HepG2 (cell line): ENCODE measurements around the gene RAB42. TPM values are rescaled to one million over a fixed set of nuclear protein-coding genes. Genes with fewer than 3 reads are reported as not detected.

ENCODE experiments used
- CEBPG ChIP-seq: IDR thresholded peaks from 2 replicates; pipeline ENCODE4 v1.6.1; 2016
- DPF2 ChIP-seq: sonication (generic); formaldehyde crosslinking; IDR thresholded peaks from 2 replicates; pipeline ENCODE4 v1.4.0; 2020; ENCODE audit warnings: mild to moderate bottlenecking, low read depth, missing genetic modification reagents, borderline replicate concordance
- GPN1 ChIP-seq: sonication (generic); formaldehyde crosslinking; IDR thresholded peaks from 2 replicates; pipeline ENCODE4 v1.5.1; 2020; ENCODE audit warnings: missing genetic modification reagents, borderline replicate concordance
- HBP1 ChIP-seq: IDR thresholded peaks from 2 replicates; pipeline ENCODE4 v1.6.1; 2016; ENCODE audit warnings: low read depth, control low read depth
- HMG20A ChIP-seq: IDR thresholded peaks from 2 replicates; pipeline ENCODE4 v1.6.1; 2016; ENCODE audit warnings: borderline replicate concordance
- HMGXB3 ChIP-seq: sonication (generic); formaldehyde crosslinking; IDR thresholded peaks from 2 replicates; pipeline ENCODE4 v1.4.0; 2020; ENCODE audit warnings: missing genetic modification reagents, borderline replicate concordance
- HNF4G ChIP-seq, 2 experiments: sonication (generic) in 1 of 2; formaldehyde crosslinking in 1 of 2; IDR thresholded peaks; 2 replicates each; pipeline versions ENCODE4 v1.4.0 to v1.6.1; 2011 to 2020; ENCODE audit warnings: borderline replicate concordance in 2 of 2, low read depth in 2 of 2, mild to moderate bottlenecking in 2 of 2, low read length in 1 of 2, missing genetic modification reagents in 1 of 2, moderate library complexity in 1 of 2
- MAF1 ChIP-seq: sonication (generic); formaldehyde crosslinking; IDR thresholded peaks from 2 replicates; pipeline ENCODE4 v1.5.0; 2020; ENCODE audit warnings: missing genetic modification reagents, borderline replicate concordance
- PHF20 ChIP-seq: sonication (generic); formaldehyde crosslinking; IDR thresholded peaks from 2 replicates; pipeline ENCODE4 v1.5.0; 2020; ENCODE audit warnings: mild to moderate bottlenecking, missing genetic modification reagents
- POLR2AphosphoS5 ChIP-seq: IDR thresholded peaks from 2 replicates; pipeline ENCODE4 v1.6.1; 2012; ENCODE audit warnings: low read depth, low read length
- PRMT3 ChIP-seq: sonication (generic); formaldehyde crosslinking; IDR thresholded peaks from 2 replicates; pipeline ENCODE4 v1.8.1; 2022; ENCODE audit warnings: low read depth, mild to moderate bottlenecking, moderate library complexity, missing genetic modification reagents, borderline replicate concordance
- ZBTB37 ChIP-seq: sonication (generic); formaldehyde crosslinking; IDR thresholded peaks from 2 replicates; pipeline ENCODE4 v1.4.0; 2020; ENCODE audit warnings: mild to moderate bottlenecking, missing genetic modification reagents
- ZBTB38 ChIP-seq: sonication (generic); formaldehyde crosslinking; IDR thresholded peaks from 2 replicates; pipeline ENCODE4 v1.5.1; 2020; ENCODE audit warnings: mild to moderate bottlenecking, missing genetic modification reagents
- ZNF234 ChIP-seq: sonication (generic); formaldehyde crosslinking; conservative IDR thresholded peaks from 2 replicates; pipeline ENCODE4 v1.5.1; 2020; ENCODE audit warnings: mild to moderate bottlenecking, missing genetic modification reagents
- ZNF333 ChIP-seq: sonication (generic); formaldehyde crosslinking; IDR thresholded peaks from 2 replicates; pipeline ENCODE4 v1.4.0; 2020; ENCODE audit warnings: mild to moderate bottlenecking, missing genetic modification reagents, borderline replicate concordance
- ZNF563 ChIP-seq: sonication (generic); formaldehyde crosslinking; IDR thresholded peaks from 2 replicates; pipeline ENCODE4 v1.8.0; 2022; ENCODE audit warnings: mild to moderate bottlenecking, moderate library complexity, missing genetic modification reagents
- ZNF615 ChIP-seq: sonication (generic); formaldehyde crosslinking; IDR thresholded peaks from 2 replicates; pipeline ENCODE4 v1.5.0; 2020; ENCODE audit warnings: mild to moderate bottlenecking, missing genetic modification reagents, borderline replicate concordance
- ZNF710 ChIP-seq: sonication (generic); formaldehyde crosslinking; IDR thresholded peaks from 2 replicates; pipeline ENCODE4 v1.5.0; 2020; ENCODE audit warnings: mild to moderate bottlenecking, missing genetic modification reagents, borderline replicate concordance
- polyA plus RNA-seq, 8 experiments: library from polyadenylated mRNA; depleted of rRNA in 3 of 8; stranded (reverse) in 7 of 8; unstranded in 1 of 8; fragments of >200 nt; fragmentation: Illumina TruSeq in 4 of 8; extraction: Trizol in 4 of 8; gene quantifications; 2 replicates each; pipeline versions ENCODE4 v1.2.1 to v1.2.3, GENCODE V29; 2011 to 2016; ENCODE audit warnings: low read depth in 4 of 8, missing spikeins in 1 of 8, mixed read lengths in 1 of 8; ENCODE audit not compliant: insufficient read depth in 1 of 8
- total RNA-seq, 5 experiments: library from RNA; depleted of rRNA; stranded (reverse); fragments of >200 nt; fragmentation: Illumina TruSeq; extraction: Trizol; gene quantifications; 2 replicates each; pipeline ENCODE4 v1.2.3, GENCODE V29; 2016; ENCODE audit warnings: low read depth in 1 of 5

Gene RAB42
- total and polyA plus RNA-seq, 2 of the 13 experiments (the other 11 are each of a cell fraction or from before 2014, with no cell fraction given): 10.4 to 166 TPM

- TF ChIP-seq ZNF710 (CRISPR knock-in tag): no peak
- no peak for TF ChIP-seq ZBTB37 (CRISPR knock-in tag)
- TF ChIP-seq POLR2AphosphoS5: peak; percentile 94
- no peak for TF ChIP-seq DPF2 (CRISPR knock-in tag)
- TF ChIP-seq HMGXB3: 0 out of 2 replicates have a peak, but pooled peaks have one; percentile 57
- TF ChIP-seq MAF1 (CRISPR knock-in tag): 0 out of 2 replicates have a peak, but pooled peaks have one; percentile 60
- peak; percentile 93 for TF ChIP-seq PHF20 (CRISPR knock-in tag)
- TF ChIP-seq HBP1 (CRISPR knock-in tag): peak; percentile 76; the same call in 1 of the 2 replicates
- TF ChIP-seq ZNF563 (CRISPR knock-in tag): peak; percentile 67
- TF ChIP-seq ZBTB38 (CRISPR knock-in tag): peak; percentile 63
- 0 out of 2 replicates have a peak, but pooled peaks have one; percentile 34 for TF ChIP-seq HMG20A (CRISPR knock-in tag)
- peak; percentile 30; the same call in 1 of the 2 replicates for TF ChIP-seq CEBPG (CRISPR knock-in tag)
- no peak; the same call in 1 of the 2 replicates for TF ChIP-seq PRMT3 (CRISPR knock-in tag)
- peak; percentile 85; the same call in 1 of the 2 replicates for TF ChIP-seq ZNF234
- no peak for TF ChIP-seq ZNF333 (CRISPR knock-in tag)
- TF ChIP-seq HNF4G (IDR thresholded peaks at IDR 0.05; ENCODE audit: borderline replicate concordance, low read depth, low read length): peak; percentile 7; the same call in 1 of the 2 replicates
- peak; percentile 72; the same call in 1 of the 2 replicates for TF ChIP-seq HNF4G (CRISPR knock-in tag; IDR thresholded peaks at IDR 0.05; ENCODE audit: borderline replicate concordance, low read depth)
- peak; percentile 58; the same call in 1 of the 2 replicates for TF ChIP-seq GPN1
- no peak; the same call in 1 of the 2 replicates for TF ChIP-seq ZNF615 (CRISPR knock-in tag)
Measured at GRCh38 chr1:28642847-28643635, 51.0 kb downstream of the RAB42 start, which contains the start of gene TAF12 (continued).
